A549 (cell line): ENCODE measurements around the gene TUBGCP5. TPM values are rescaled to one million over a fixed set of nuclear protein-coding genes. Genes with fewer than 3 reads are reported as not detected.
A peak's percentile ranks its signal among the peaks of the same experiment; 100 is the strongest.

ENCODE experiments used
- ATAC-seq, 2 experiments: fragments of 200-7000 bp in 1 of 2; fragments of >200 bp in 1 of 2; cut with Nextera tagmentation in 1 of 2; cut with Tn5 transposase in 1 of 2; 3 replicates each; pipeline versions ENCODE4 v1.8.0 to v1.9.1; 2018 to 2020; ENCODE audit warnings: mild to moderate bottlenecking in 1 of 2, moderate library complexity in 1 of 2
- CTCF ChIA-PET: fragments of 300-600 bp; sonication (Branson Sonifier 250); formaldehyde crosslinking; extraction: SDS; loops from one replicate; lab custom pipeline; 2021; ENCODE audit warnings: antibody characterized with exemption, inconsistent platforms; lab: Yijun Ruan, JAX
- POLR2A ChIA-PET: fragments of 350-600 bp; formaldehyde crosslinking; extraction: SDS; loops from one replicate; lab custom pipeline; 2021; ENCODE audit warnings: antibody characterized with exemption, inconsistent platforms; lab: Yijun Ruan, JAX
- DNase-seq, 2 experiments: peaks; one replicate each; pipeline versions ENCODE4 v3.0.0 to v3.0.0-alpha.2; 2011 to 2016; ENCODE audit warnings: low read depth in 1 of 2, low spot score in 1 of 2
- FAIRE-seq: peaks from 2 replicates; lab custom pipeline; 2011; peaks lifted over from hg19 to GRCh38; lab: Jason Lieb, UNC
- H3K27ac ChIP-seq, 2 experiments: fragments of >200 bp; sonication (Bioruptor Twin); formaldehyde crosslinking; 3 replicates each; pipeline ENCODE4 v1.5.1; 2016 to 2017
- H3K4me1 ChIP-seq: fragments of >200 bp; sonication (Bioruptor Twin); formaldehyde crosslinking; 3 replicates; pipeline ENCODE4 v1.6.1; 2016
- H3K4me2 ChIP-seq: fragments of >200 bp; sonication (Bioruptor Twin); formaldehyde crosslinking; 3 replicates; pipeline ENCODE4 v1.6.1; 2016
- H3K4me3 ChIP-seq: fragments of >200 bp; sonication (Bioruptor Twin); formaldehyde crosslinking; 3 replicates; pipeline ENCODE4 v1.5.1; 2016
- H3K9me3 ChIP-seq: fragments of >200 bp; sonication (Bioruptor Twin); formaldehyde crosslinking; 3 replicates; pipeline ENCODE4 v1.6.1; 2016
- BHLHE40 ChIP-seq: IDR thresholded peaks from 2 replicates; pipeline ENCODE4 v1.6.1; 2012; ENCODE audit warnings: low read depth, low read length, inconsistent platforms
- CBX8 ChIP-seq: fragments of 200-600 bp; sonication (generic); IDR thresholded peaks from 2 replicates; pipeline ENCODE4 v1.6.1; 2016
- CHD4 ChIP-seq: fragments of 200-600 bp; sonication (generic); IDR thresholded peaks from 2 replicates; pipeline ENCODE4 v1.6.1; 2016; ENCODE audit warnings: antibody characterized with exemption, mild to moderate bottlenecking, borderline replicate concordance
- EP300 ChIP-seq, 2 experiments: fragments of >200 bp; sonication (Bioruptor Twin); formaldehyde crosslinking; IDR thresholded peaks; 2 replicates in 1 of 2; 3 replicates in 1 of 2; pipeline ENCODE4 v1.6.1; 2016 to 2017
- ESRRA ChIP-seq: fragments of 150-350 bp; IDR thresholded peaks from 2 replicates; pipeline ENCODE4 v1.6.1; 2014; ENCODE audit warnings: mild to moderate bottlenecking, low read length, borderline replicate concordance
- FOSB ChIP-seq: fragments of 250-450 bp; sonication (Bioruptor Pico); IDR thresholded peaks from 2 replicates; pipeline ENCODE4 v1.5.0; 2020; ENCODE audit warnings: mild to moderate bottlenecking, moderate library complexity
- FOXS1 ChIP-seq: fragments of 250-450 bp; sonication (Bioruptor Pico); IDR thresholded peaks from 2 replicates; pipeline ENCODE4 v1.5.0; 2020; ENCODE audit warnings: mild to moderate bottlenecking, moderate library complexity
- HDAC2 ChIP-seq: fragments of 200-600 bp; sonication (generic); IDR thresholded peaks from 2 replicates; pipeline ENCODE4 v1.6.1; 2016
- HEYL ChIP-seq: fragments of 250-450 bp; sonication (Bioruptor Pico); IDR thresholded peaks from 2 replicates; pipeline ENCODE4 v1.8.0; 2021; ENCODE audit warnings: mild to moderate bottlenecking, moderate library complexity
- HOXA7 ChIP-seq: fragments of 250-450 bp; sonication (Bioruptor Pico); IDR thresholded peaks from 2 replicates; pipeline ENCODE4 v1.5.0; 2020; ENCODE audit warnings: mild to moderate bottlenecking, moderate library complexity
- JUNB ChIP-seq: fragments of >200 bp; sonication (Bioruptor Twin); formaldehyde crosslinking; IDR thresholded peaks from 2 replicates; pipeline ENCODE4 v1.6.1; 2016
- KDM1A ChIP-seq: fragments of 200-600 bp; sonication (generic); IDR thresholded peaks from 2 replicates; pipeline ENCODE4 v1.6.1; 2016; ENCODE audit warnings: low read depth, mild to moderate bottlenecking
- KDM5A ChIP-seq: fragments of 200-600 bp; sonication (generic); IDR thresholded peaks from 2 replicates; pipeline ENCODE4 v1.6.1; 2016; ENCODE audit warnings: antibody characterized with exemption, mild to moderate bottlenecking
- MAFK ChIP-seq: fragments of 450-650 bp; IDR thresholded peaks from 2 replicates; pipeline ENCODE4 v1.6.1; 2014; ENCODE audit not compliant: partially characterized antibody
- MAX ChIP-seq: IDR thresholded peaks from 2 replicates; pipeline ENCODE4 v1.6.1; 2012
- MAZ ChIP-seq: fragments of 150-350 bp; IDR thresholded peaks from 2 replicates; pipeline ENCODE4 v1.6.1; 2014; ENCODE audit warnings: antibody characterized with exemption, low read depth, low read length, borderline replicate concordance
- MYC ChIP-seq: IDR thresholded peaks from 2 replicates; pipeline ENCODE4 v1.6.1; 2012; ENCODE audit warnings: mild to moderate bottlenecking, inconsistent platforms, low read length, improper control_type of control experiment, borderline replicate concordance
- NFE2L2 ChIP-seq: fragments of 150-350 bp; conservative IDR thresholded peaks from 2 replicates; pipeline ENCODE4 v1.6.1; 2014; ENCODE audit warnings: low read length
- NR3C1 ChIP-seq: fragments of >200 bp; sonication (Bioruptor Twin); formaldehyde crosslinking; IDR thresholded peaks from 3 replicates; pipeline ENCODE4 v1.6.1; 2017
- POLR2AphosphoS2 ChIP-seq: conservative IDR thresholded peaks from 2 replicates; pipeline ENCODE4 v1.6.1; 2012; ENCODE audit warnings: low read length, improper control_type of control experiment, inconsistent platforms
- RAD21 ChIP-seq, 2 experiments: fragments of >200 bp in 1 of 2; sonication (Bioruptor Twin) in 1 of 2; formaldehyde crosslinking in 1 of 2; IDR thresholded peaks in 1 of 2; conservative IDR thresholded peaks in 1 of 2; 2 replicates in 1 of 2; 3 replicates in 1 of 2; pipeline ENCODE4 v1.6.1; 2012 to 2018; ENCODE audit warnings: inconsistent platforms in 1 of 2
- RFX5 ChIP-seq: fragments of 450-650 bp; IDR thresholded peaks from 2 replicates; pipeline ENCODE4 v1.7.1; 2014; ENCODE audit warnings: antibody characterized with exemption, mild to moderate bottlenecking, moderate library complexity
- RNF2 ChIP-seq: fragments of 200-600 bp; sonication (generic); IDR thresholded peaks from 2 replicates; pipeline ENCODE4 v1.6.1; 2016; ENCODE audit warnings: low read depth, mild to moderate bottlenecking, antibody characterized with exemption, moderate library complexity, borderline replicate concordance
- SMC3 ChIP-seq: fragments of >200 bp; sonication (Bioruptor Twin); formaldehyde crosslinking; IDR thresholded peaks from 3 replicates; pipeline ENCODE4 v1.6.1; 2018; ENCODE audit warnings: inconsistent platforms
- TFCP2L1 ChIP-seq: fragments of 250-450 bp; sonication (Bioruptor Pico); IDR thresholded peaks from 2 replicates; pipeline ENCODE4 v1.5.0; 2021; ENCODE audit warnings: mild to moderate bottlenecking
- TP53 ChIP-seq: fragments of 250-450 bp; sonication (Bioruptor Pico); IDR thresholded peaks from 2 replicates; pipeline ENCODE4 v1.5.0; 2021; ENCODE audit warnings: mild to moderate bottlenecking, moderate library complexity
- ZC3H11A ChIP-seq: fragments of 450-650 bp; IDR thresholded peaks from 2 replicates; pipeline ENCODE4 v1.6.1; 2014; ENCODE audit warnings: antibody characterized with exemption, mild to moderate bottlenecking
- WGBS: methylation state at CpG from one replicate; pipeline ENCODE4 v1.1.6; 2017; ENCODE audit errors: missing lambda C conversion rate; 5-methylcytosine and 5-hydroxymethylcytosine counted together
- polyA plus RNA-seq, 4 experiments: library from polyadenylated mRNA; depleted of rRNA in 3 of 4; stranded (reverse); fragments of >200 nt; fragmentation: RNase III in 1 of 4; extraction: RNeasy Plus Mini Kit Qiagen cat#74134 plus additional on column Dnase treatment in 1 of 4; gene quantifications; 2 replicates in 3 of 4; 3 replicates in 1 of 4; pipeline ENCODE4 v1.2.3, GENCODE V29; 2011 to 2017
- TF ChIP-seq, protein P1 (sequence below): IDR thresholded peaks from 2 replicates; pipeline ENCODE4 v1.6.1; 2012; ENCODE audit warnings: low read depth, borderline replicate concordance
- TF ChIP-seq, protein P2 (sequence below): fragments of >200 bp; sonication (Bioruptor Twin); formaldehyde crosslinking; IDR thresholded peaks from 3 replicates; pipeline ENCODE4 v1.6.1; 2016
- TF ChIP-seq, protein P3 (sequence below): fragments of 250-450 bp; sonication (Bioruptor Pico); IDR thresholded peaks from 2 replicates; pipeline ENCODE4 v1.5.0; 2021; ENCODE audit warnings: mild to moderate bottlenecking, moderate library complexity, borderline replicate concordance

The TUBGCP5 gene
- polyA plus RNA-seq, 2 of the 4 experiments (the other 2 are of a cell fraction) = 26.3 to 41.0 TPM

- ChIA-PET POLR2A (interaction anchor here (0.5 to 3.0 kb wide), 2 partner anchors 15 to 60 kb away, joined by 3 to 17 read pairs; partner anchors contain the start of gene TUBGCP5), CTCF (interaction anchor here (0.7 to 1.9 kb wide), 5 partner anchors 10 to 95 kb away, joined by 3 to 6 read pairs (median 3); partner anchors contain the start of gene TUBGCP5)
- Histone ChIP-seq H3K4me2 (peak overlapping the region; percentile 94), H3K4me3 (peak overlapping the region; percentile 85), H3K27ac (peak overlapping the region; percentile 84 to 95), H3K4me1 (peaks cover 9% of the 10 kb centered on the region), H3K9me3 (no peaks in the 10 kb centered on the region)
- ATAC-seq (peak; percentile 74 to 84), DNase-seq (peak; percentile 67 to 73), FAIRE-seq (no peak)
- WGBS = 2% methylated on average over 57 of the region's 88 CpGs
- TF ChIP-seq TFCP2L1 = no peak
- TF ChIP-seq FOXS1 (CRISPR knock-in tag) = no peak
- TF ChIP-seq HEYL (CRISPR knock-in tag) = no peak
- no peak for TF ChIP-seq ZC3H11A
- TF ChIP-seq RNF2 = 0 out of 2 replicates have a peak, but pooled peaks have one; percentile 37
- TF ChIP-seq SMC3 = no peak
- TF ChIP-seq MAX = peak; percentile 33
- no peak for TF ChIP-seq EP300 (IDR thresholded peaks at IDR 0.05)
- no peak for TF ChIP-seq MAZ
- TF ChIP-seq RAD21 (conservative IDR thresholded peaks at IDR 0.05 in 1 of 2, IDR thresholded peaks at IDR 0.05 in 1 of 2) = 0 out of 5 replicates have a peak, but pooled peaks of 1 of the 2 experiments have one; percentile 4
- TF ChIP-seq TP53 (CRISPR knock-in tag) = no peak
- TF ChIP-seq CBX8 = no peak
- no peak; the same call in 1 of the 2 replicates for TF ChIP-seq MYC
- no peak for TF ChIP-seq BHLHE40
- TF ChIP-seq CHD4 = no peak
- no peak for TF ChIP-seq POLR2AphosphoS2
- TF ChIP-seq KDM5A = no peak
- TF ChIP-seq FOSB (CRISPR knock-in tag) = no peak
- no peak for TF ChIP-seq ESRRA
- TF ChIP-seq NR3C1 = no peak
- no peak for TF ChIP-seq JUNB
- no peak for TF ChIP-seq HDAC2
- TF ChIP-seq, protein P1, sequence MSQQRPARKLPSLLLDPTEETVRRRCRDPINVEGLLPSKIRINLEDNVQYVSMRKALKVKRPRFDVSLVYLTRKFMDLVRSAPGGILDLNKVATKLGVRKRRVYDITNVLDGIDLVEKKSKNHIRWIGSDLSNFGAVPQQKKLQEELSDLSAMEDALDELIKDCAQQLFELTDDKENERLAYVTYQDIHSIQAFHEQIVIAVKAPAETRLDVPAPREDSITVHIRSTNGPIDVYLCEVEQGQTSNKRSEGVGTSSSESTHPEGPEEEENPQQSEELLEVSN = peak; percentile 59
- no peak for TF ChIP-seq HOXA7 (CRISPR knock-in tag)
- no peak for TF ChIP-seq MAFK
- TF ChIP-seq RFX5 = no peak
Observed at GRCh38 chr15:22979238-22980188, 59.9 kb downstream of the TUBGCP5 start.

DNA sequence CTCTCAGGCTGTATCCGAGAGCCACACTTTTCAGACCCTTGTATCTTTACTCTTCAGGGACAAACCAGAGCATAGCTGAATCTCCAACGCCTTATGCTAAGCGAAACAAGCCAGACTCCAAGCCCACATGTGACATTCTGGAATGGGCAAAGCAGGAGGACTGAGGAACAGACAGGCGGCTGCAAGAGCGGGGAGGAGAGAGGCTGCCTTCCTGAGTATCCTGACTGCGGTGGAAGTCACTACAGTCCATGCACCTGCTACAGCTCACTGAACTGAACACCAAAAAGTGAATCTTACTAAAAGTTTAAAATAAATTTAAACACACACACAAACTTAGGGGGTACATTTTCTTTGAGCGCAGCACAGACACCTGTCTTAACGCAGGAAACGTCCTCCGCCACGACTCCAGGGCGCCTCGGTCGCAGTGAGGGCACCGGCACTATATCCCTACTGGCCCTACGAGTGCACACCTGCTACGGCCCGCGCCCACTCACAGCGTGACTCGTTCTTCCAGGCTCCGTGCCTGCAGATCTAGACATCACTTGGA lies 60.6 kb downstream of the TUBGCP5 start:
- peak overlapping the region in 1 of 2 experiments; percentile 95; a peak in 3 of 6 replicates for H3K27ac ChIP-seq

More for the DNA sequence above, 60.6 kb downstream of the TUBGCP5 start:
- ChIA-PET POLR2A (interaction anchor here (0.5 to 3.0 kb wide), 2 partner anchors 15 to 61 kb away, joined by 3 to 17 read pairs; partner anchors contain the start of gene TUBGCP5), CTCF (interaction anchor here (0.9 to 1.9 kb wide), 4 partner anchors 9 to 94 kb away, joined by 3 to 6 read pairs (median 3); no protein-coding TSS in a partner anchor)
- peak overlapping the region; percentile 94 for H3K4me2 ChIP-seq
- FAIRE-seq (no peak), DNase-seq (peak in 1 of 2 experiments; percentile 23), ATAC-seq (peak; percentile 48 to 67)
- H3K4me3 ChIP-seq = peak overlapping the region; percentile 85
- TF ChIP-seq, protein P2, sequence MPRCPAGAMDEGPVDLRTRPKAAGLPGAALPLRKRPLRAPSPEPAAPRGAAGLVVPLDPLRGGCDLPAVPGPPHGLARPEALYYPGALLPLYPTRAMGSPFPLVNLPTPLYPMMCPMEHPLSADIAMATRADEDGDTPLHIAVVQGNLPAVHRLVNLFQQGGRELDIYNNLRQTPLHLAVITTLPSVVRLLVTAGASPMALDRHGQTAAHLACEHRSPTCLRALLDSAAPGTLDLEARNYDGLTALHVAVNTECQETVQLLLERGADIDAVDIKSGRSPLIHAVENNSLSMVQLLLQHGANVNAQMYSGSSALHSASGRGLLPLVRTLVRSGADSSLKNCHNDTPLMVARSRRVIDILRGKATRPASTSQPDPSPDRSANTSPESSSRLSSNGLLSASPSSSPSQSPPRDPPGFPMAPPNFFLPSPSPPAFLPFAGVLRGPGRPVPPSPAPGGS = no peak
- TF ChIP-seq TFCP2L1 = no peak
- TF ChIP-seq, protein P3, sequence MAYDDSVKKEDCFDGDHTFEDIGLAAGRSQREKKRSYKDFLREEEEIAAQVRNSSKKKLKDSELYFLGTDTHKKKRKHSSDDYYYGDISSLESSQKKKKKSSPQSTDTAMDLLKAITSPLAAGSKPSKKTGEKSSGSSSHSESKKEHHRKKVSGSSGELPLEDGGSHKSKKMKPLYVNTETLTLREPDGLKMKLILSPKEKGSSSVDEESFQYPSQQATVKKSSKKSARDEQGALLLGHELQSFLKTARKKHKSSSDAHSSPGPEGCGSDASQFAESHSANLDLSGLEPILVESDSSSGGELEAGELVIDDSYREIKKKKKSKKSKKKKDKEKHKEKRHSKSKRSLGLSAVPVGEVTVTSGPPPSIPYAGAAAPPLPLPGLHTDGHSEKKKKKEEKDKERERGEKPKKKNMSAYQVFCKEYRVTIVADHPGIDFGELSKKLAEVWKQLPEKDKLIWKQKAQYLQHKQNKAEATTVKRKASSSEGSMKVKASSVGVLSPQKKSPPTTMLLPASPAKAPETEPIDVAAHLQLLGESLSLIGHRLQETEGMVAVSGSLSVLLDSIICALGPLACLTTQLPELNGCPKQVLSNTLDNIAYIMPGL = no peak
- no peak for TF ChIP-seq MAFK
- TF ChIP-seq HEYL (CRISPR knock-in tag) = no peak
- no peak for TF ChIP-seq KDM1A
- no peak for TF ChIP-seq MYC
- no peak for TF ChIP-seq NFE2L2
- H3K9me3 ChIP-seq = no peaks in the 10 kb centered on the region
- 35% methylated on average over 18 of the region's 22 CpGs for WGBS
- H3K4me1 ChIP-seq = peaks cover 9% of the 10 kb centered on the region
